Effector memory CD4-positive, alpha-beta T cell (primary cell): ENCODE results near the gene TMEM74B.

ENCODE experiments used
- DNase-seq, 3 donors: peaks; one replicate each; pipeline ENCODE4 v3.0.0-alpha.2; 2020
- H3K27ac ChIP-seq: 2 replicates; pipeline ENCODE4 v1.7.0; 2013; ENCODE audit warnings: mild to moderate bottlenecking, low read length, moderate library complexity; ENCODE audit not compliant: insufficient read depth, poor library complexity, severe bottlenecking
- H3K27me3 ChIP-seq: replicated peaks from 2 replicates; pipeline ENCODE4 v1.7.0; 2013; ENCODE audit warnings: mild to moderate bottlenecking, low read length; ENCODE audit not compliant: insufficient read depth, control insufficient read depth, poor library complexity, severe bottlenecking
- H3K36me3 ChIP-seq: 2 replicates; pipeline ENCODE4 v1.7.0; 2013; ENCODE audit warnings: mild to moderate bottlenecking, low read length, moderate library complexity; ENCODE audit not compliant: control insufficient read depth, insufficient read depth
- H3K4me1 ChIP-seq: 2 replicates; pipeline ENCODE4 v1.7.0; 2013; ENCODE audit warnings: low read length, mild to moderate bottlenecking; ENCODE audit not compliant: control insufficient read depth, insufficient read depth, poor library complexity, severe bottlenecking
- H3K4me3 ChIP-seq: 2 replicates; pipeline ENCODE4 v1.7.0; 2013; ENCODE audit warnings: low read length, low read depth, mild to moderate bottlenecking; ENCODE audit not compliant: insufficient read depth, poor library complexity, severe bottlenecking
- H3K9me3 ChIP-seq: 2 replicates; pipeline ENCODE4 v1.7.0; 2013; ENCODE audit warnings: mild to moderate bottlenecking, low read length, moderate library complexity; ENCODE audit not compliant: control insufficient read depth

The TMEM74B gene

DNA sequence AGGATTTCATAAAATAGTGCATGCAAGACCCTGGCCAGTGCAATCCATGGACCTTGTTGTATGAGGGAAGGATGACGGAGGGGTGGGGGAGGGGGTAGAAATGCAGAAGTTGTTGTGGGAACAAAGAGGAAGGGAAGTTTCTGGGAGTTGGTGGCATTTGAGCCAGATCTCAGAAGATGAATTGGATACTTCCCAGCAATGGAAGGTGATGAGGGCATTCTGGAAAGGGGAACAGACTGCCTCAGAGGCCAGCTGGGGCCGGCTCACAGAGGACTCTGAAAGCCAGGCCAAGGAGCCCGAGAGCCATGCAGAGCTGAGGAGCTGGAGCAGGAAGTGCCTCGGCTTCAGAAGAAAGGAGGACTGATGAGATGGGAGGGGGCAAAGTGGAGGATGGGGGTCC lies 2.7 kb downstream of the TMEM74B start:
- Histone ChIP-seq H3K4me1 (peaks cover 3% of the 10 kb centered on the region), H3K9me3 (no peaks in the 10 kb centered on the region), H3K36me3 (no peaks in the 10 kb centered on the region), H3K4me3 (no peak overlapping the region), H3K27me3 (peaks cover 3% of the 10 kb centered on the region), H3K27ac (no peak overlapping the region)
- DNase-seq: no peak

DNA sequence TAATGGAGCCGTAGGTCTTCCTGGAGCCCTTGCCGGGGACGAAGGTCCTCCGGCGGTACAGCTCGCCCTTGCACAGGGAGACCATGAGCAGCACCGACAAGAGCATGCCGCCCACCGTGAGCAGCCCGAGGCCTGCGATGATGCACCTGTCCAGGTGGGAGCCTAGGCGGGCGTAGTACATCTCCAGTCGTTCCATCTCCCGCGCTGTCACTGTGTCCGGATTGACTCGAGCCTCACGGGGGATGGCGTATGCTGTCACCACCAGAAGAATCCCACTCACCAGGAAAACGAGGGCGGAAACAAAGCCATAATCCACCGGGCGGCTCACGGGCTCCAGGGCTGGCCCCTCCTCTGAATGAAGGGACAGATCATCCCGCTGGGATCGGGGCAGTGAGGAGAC lies 3.8 kb downstream of the TMEM74B start:
- Histone ChIP-seq H3K4me3 (no peak overlapping the region), H3K27ac (no peak overlapping the region), H3K27me3 (peaks cover 3% of the 10 kb centered on the region), H3K4me1 (peaks cover 3% of the 10 kb centered on the region), H3K9me3 (no peaks in the 10 kb centered on the region), H3K36me3 (peaks cover under 1% of the 10 kb centered on the region)
- no peak for DNase-seq

DNA sequence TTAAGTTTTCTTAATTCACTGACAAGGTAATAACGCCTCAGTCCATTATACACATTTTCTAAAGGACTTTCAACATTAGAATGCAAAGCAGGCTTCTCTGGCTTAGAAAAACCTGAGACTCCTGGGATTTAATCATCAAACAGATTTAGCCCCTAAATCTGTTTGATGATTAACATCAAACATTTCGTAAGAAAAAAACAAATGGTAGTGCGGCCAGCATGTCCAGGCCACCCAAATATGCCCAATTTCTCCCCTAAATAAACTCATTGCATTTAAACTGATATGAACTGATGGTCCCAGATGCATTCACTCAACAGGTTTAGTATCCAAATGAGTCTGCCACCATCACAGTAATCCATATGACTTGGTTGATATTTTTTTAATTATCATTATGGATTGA lies 6.2 kb downstream of the TMEM74B start:
- H3K36me3 ChIP-seq: peaks cover 8% of the 10 kb centered on the region
- H3K4me1 ChIP-seq: no peaks in the 10 kb centered on the region
- H3K27me3 ChIP-seq: no peaks in the 10 kb centered on the region
- DNase-seq: no peak
- H3K9me3 ChIP-seq: no peaks in the 10 kb centered on the region
- no peak overlapping the region for H3K27ac ChIP-seq
- no peak overlapping the region for H3K4me3 ChIP-seq

DNA sequence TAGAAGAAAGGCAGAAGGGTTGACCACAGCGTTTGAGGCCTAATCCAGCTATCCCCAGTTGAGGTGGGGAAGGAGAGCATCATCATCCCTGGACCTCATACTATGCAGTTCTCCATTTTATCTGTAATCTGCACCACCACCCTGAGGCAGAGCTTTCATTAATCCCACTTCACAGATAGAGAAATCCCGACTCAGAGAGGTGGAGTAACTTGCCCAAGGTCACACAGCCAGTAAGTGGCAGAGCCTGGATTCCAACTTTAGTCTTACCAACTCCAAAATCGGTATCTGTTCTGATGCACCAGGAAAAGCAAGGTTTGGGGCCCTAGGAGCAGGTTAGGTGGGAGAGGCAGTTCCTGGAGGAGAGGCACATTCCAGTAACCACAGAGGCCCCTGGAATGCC lies 6.7 kb downstream of the TMEM74B start:
- no peak for DNase-seq
- H3K9me3 ChIP-seq: no peaks in the 10 kb centered on the region
- H3K4me1 ChIP-seq: no peaks in the 10 kb centered on the region
- peaks cover 8% of the 10 kb centered on the region for H3K36me3 ChIP-seq
- H3K4me3 ChIP-seq: no peak overlapping the region
- H3K27me3 ChIP-seq: no peaks in the 10 kb centered on the region
- no peak overlapping the region for H3K27ac ChIP-seq

DNA sequence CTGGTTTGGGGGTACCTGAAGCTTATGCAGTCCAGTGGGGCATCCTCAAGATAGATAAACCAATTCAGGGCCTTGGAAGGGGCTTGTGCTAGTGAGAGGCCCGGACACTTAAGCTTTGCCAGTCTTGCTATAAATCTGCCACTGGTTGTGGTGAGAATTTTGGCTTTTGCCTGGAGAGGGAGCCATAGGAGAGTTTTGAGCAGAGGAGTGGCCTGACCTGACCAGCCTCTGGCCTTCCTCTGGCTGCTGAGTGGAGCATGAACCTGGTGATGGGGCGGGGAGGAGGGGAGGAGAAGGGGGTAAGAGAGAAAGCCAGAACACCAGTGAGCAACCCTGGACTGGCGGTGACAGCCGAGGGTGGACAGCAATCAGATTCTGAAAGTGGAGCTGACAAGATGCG lies 7.1 kb downstream of the TMEM74B start:
- DNase-seq: no peak
- no peak overlapping the region for H3K27ac ChIP-seq

DNA sequence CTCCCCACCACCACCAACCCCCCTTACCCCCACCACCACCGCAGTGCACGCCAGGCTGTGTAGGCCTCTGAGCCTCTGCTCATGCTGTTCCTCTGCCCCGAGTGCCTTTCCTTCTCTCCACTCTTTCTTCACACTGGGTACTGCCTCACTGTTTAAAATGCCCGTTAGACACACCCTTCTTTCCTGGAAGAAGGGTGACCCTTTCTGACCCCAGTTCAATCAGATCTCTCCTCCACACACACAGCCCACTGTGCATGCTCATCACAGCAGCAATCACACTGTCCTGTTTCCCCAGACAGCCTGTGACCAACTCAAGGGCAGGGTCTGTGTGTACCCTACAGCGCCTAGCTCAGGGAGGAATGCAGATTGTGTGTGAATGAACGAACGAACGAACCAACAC lies 10.0 kb downstream of the TMEM74B start:
- Histone ChIP-seq H3K36me3 (peaks cover 21% of the 10 kb centered on the region), H3K9me3 (no peaks in the 10 kb centered on the region), H3K27me3 (no peaks in the 10 kb centered on the region), H3K4me3 (no peak overlapping the region), H3K4me1 (no peaks in the 10 kb centered on the region), H3K27ac (no peak overlapping the region)
- DNase-seq: no peak

More for the DNA sequence above, 7.1 kb downstream of the TMEM74B start:
- no peaks in the 10 kb centered on the region for H3K4me1 ChIP-seq
- H3K27me3 ChIP-seq: no peaks in the 10 kb centered on the region
- no peaks in the 10 kb centered on the region for H3K9me3 ChIP-seq
- no peak overlapping the region for H3K4me3 ChIP-seq
- H3K36me3 ChIP-seq: peaks cover 8% of the 10 kb centered on the region

DNA sequence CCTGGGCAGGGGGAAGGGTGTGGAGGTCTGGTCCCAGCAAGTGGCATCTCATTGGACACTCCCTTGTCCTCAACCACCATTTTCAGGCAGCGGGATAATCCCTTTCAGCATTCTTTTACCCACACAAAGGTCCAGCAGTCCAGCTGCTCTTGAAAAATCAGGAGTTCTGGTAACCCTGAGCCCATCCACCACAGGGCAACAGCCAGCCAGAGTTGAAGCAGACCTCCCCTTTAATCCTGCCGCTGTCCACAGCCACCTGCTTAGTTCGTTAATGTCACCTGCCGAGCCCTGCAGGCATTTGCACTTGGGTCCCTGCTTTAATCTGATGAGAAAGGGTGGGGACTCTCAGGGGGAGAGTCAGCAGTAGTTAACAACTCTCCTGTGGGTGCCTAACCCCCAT lies 11.1 kb downstream of the TMEM74B start:
- H3K4me1 ChIP-seq: no peaks in the 10 kb centered on the region
- DNase-seq: no peak
- H3K27ac ChIP-seq: no peak overlapping the region
- no peaks in the 10 kb centered on the region for H3K27me3 ChIP-seq
- peaks cover 30% of the 10 kb centered on the region for H3K36me3 ChIP-seq
- no peaks in the 10 kb centered on the region for H3K9me3 ChIP-seq
- H3K4me3 ChIP-seq: no peak overlapping the region

DNA sequence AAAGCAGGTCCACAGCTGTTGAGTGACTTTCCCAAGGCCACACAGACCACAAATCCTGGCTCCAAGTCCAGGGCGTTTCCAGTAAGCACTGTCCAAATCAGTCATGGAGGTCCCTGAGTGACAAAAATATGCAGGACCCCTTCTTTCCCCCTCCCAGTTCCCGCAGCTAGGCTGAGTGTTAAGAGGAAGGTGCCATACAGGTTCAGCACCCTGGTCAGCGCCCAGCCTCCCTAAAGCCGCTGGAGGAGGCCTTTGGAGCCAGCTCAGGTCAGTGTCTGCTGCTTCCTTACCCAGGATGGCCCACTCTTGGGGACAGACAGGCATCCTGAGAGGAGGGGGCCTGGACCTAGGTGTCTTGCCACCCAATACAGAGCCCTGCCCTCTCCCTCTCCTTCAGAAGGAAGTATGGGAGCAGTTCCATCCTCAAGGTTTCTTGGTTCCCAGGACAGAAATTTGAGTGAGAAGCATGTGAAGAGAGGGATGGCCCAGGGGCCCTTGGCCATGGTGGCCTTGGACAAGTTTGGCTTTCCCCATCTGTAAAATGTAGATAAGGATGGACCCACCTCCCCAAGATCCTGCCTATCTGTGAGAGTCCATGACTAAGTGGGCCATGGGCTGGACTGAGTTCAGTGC lies 13.2 kb downstream of the TMEM74B start:
- Histone ChIP-seq H3K36me3 (peaks cover 47% of the 10 kb centered on the region), H3K4me1 (no peaks in the 10 kb centered on the region), H3K4me3 (no peak overlapping the region), H3K27me3 (no peaks in the 10 kb centered on the region), H3K27ac (no peak overlapping the region), H3K9me3 (no peaks in the 10 kb centered on the region)
- DNase-seq: no peak

DNA sequence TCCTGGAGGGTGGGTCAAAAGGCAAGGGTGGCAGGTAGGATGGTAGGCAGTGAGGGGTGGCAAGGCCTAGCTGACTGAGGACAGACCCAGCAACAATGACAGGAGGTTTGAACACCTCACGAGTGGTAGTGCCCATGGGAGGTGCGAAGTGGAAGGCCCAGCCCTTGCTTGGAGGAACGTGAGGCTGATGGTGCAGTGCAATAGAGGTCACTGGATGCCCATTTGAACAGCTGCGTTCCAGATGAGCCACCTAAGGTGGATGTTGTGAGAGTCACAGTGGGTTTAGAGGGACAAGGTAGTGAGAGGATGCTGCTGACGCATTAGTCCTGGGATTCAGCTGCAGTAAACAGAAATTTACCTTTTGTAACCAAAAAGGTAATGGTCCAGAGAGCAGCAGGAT lies 15.6 kb downstream of the TMEM74B start:
- H3K27ac ChIP-seq: no peak overlapping the region
- no peaks in the 10 kb centered on the region for H3K4me1 ChIP-seq
- H3K27me3 ChIP-seq: no peaks in the 10 kb centered on the region
- no peaks in the 10 kb centered on the region for H3K9me3 ChIP-seq
- no peak overlapping the region for H3K4me3 ChIP-seq
- peaks cover 63% of the 10 kb centered on the region for H3K36me3 ChIP-seq
- no peak for DNase-seq

DNA sequence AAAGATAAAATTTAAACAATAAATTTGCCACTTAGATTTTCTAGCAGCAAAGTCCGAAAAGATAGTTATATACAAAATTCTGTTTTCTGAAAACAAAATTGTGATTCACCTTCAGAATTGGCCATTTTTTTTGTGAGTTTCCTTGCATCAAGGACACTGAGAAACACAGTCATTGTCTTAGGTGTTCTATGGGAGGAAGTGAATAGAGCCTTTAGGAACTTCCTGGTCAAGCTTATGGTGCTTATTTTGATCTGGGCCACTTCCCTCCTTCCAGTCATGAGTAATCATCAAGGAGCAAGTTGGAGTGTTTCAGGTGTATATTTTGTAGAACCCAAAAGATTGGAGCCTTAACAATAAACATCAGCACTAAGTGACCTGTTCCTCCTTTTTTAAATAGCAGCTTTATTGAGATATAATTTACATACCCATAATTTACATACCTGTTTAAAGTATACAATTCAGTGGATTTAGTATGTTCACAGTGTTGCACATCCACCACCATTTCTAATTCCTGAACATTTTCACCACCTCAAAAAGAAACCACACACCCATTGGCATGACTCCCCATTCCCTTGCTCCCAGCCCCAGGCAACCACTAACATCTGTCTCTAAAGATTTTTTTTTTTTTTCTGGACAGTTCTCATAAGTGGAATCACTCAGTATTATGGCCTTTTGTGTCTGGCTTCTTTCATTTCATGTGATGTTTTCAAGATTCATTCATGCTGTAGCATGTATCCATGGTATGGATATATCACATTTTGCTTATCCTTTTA lies 17.6 kb downstream of the TMEM74B start:
- Histone ChIP-seq H3K9me3 (no peaks in the 10 kb centered on the region), H3K36me3 (peaks cover 77% of the 10 kb centered on the region), H3K27ac (no peak overlapping the region), H3K27me3 (no peaks in the 10 kb centered on the region), H3K4me1 (no peaks in the 10 kb centered on the region), H3K4me3 (no peak overlapping the region)
- DNase-seq: no peak
